NOMO-1 (cell line): ENCODE results near the gene ZFAND3.

Experiments used
- DNase-seq, 2 experiments: peaks; one replicate each; lab custom pipeline; 2025; ENCODE audit not compliant: unreplicated experiment in 2 of 2; lab: John Stamatoyannopoulos, UW

The ZFAND3 gene

DNA sequence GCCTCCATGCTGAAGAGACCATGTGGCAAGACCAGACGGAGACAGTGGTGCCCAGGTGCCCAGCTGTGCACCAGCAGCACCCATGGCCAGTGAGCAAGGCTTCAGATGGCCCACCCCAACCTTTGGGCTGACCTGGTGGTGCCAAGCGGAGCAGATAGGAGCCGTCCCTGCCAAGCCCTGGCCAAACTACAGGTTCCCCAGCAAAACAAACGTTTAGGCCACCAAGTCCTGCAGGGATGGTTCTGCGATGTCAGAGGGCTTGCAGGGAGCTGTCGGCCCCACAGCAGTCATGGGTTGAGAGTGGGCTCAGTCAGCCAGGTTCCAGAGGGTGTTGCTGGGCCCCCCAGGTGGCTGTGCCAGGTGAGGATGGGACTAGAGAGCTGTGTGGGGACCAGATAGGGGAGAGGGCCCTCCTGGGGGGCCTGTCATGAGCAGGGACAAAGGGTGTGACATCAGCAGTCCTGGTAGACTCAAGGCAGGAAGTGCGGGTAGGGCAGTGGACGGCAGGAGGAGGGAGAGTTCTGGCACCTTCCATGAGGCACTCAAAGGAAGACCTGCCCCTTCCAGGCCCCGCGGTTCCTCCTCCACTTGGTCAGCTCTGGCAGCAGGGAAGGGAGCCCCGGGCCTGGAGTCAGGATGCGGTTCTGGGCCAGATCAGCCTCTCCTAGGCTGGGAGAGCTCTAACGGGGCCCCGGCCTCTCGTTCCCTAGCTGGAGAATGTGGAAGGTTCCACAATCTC lies 342.4 kb downstream of the ZFAND3 start:
- DNase-seq = no peak

DNA sequence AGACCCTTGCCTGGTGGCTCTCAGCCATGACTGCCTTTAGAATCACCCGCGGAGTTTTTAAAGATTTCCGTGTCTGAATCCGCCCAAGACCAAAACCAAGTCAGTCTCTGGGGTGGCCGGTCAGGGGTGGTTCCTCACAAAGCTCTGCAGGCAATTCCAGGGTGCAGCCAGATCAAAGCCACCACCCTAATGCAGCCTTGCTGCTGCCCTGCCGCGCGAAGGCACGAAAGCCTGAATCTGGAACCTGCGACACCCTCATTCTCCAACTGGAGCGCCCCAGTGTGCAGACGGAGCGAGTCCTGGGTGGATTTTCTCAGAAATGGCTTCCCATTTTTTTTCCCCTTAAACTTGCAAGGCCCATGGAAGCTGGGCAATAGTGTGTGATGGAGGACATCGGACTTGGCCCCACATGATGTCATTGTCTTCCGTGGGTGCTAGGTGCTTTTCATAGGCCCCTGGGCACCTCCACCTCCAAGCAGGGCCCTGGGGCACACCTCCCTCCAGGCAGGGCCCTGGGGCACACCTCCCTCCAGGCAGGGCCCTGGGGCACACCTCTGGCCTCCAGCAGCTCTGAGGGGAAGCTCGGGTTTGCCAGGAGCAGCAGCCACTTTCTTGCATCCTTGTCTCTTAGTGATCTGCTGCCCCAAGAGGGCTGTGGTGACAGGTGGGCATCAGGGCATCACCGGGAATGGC lies 343.1 kb downstream of the ZFAND3 start:
- no peak for DNase-seq

GRCh38 chr6:38163186-38164130 lies 343.9 kb downstream of the ZFAND3 start:
- DNase-seq = no peak

GRCh38 chr6:38164131-38164481 lies 344.6 kb downstream of the ZFAND3 start:
- no peak for DNase-seq

GRCh38 chr6:38164671-38165108 lies 345.2 kb downstream of the ZFAND3 start:
- no peak for DNase-seq

GRCh38 chr6:38166411-38167240 lies 347.1 kb downstream of the ZFAND3 start:
- no peak for DNase-seq

GRCh38 chr6:38167598-38167997 lies 348.1 kb downstream of the ZFAND3 start:
- no peak for DNase-seq

- no peak for DNase-seq
Measured at GRCh38 chr6:38168126-38168525, 348.6 kb downstream of the ZFAND3 start.

DNA sequence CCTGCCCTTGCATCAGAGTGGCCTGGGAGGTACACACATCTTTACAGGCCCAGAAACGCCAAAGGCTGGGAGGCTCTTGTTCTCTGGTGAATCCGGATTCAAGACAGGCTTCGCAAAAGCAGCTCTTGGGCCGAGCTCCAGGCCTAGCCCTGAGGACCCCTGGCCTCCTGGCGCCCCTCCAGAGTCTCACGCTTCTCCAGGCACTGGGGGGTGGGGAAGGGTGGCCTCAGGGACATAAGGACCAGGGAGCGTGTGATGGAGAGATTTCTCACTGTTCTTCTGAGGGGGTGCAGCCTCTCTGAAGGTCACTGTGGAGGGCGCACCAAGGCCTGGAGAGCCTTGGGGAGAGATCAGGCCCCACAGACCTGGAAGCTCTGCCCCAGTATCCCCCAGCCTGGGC lies 349.2 kb downstream of the ZFAND3 start:
- no peak for DNase-seq

GRCh38 chr6:38169221-38169976 lies 349.9 kb downstream of the ZFAND3 start:
- DNase-seq = no peak

DNA sequence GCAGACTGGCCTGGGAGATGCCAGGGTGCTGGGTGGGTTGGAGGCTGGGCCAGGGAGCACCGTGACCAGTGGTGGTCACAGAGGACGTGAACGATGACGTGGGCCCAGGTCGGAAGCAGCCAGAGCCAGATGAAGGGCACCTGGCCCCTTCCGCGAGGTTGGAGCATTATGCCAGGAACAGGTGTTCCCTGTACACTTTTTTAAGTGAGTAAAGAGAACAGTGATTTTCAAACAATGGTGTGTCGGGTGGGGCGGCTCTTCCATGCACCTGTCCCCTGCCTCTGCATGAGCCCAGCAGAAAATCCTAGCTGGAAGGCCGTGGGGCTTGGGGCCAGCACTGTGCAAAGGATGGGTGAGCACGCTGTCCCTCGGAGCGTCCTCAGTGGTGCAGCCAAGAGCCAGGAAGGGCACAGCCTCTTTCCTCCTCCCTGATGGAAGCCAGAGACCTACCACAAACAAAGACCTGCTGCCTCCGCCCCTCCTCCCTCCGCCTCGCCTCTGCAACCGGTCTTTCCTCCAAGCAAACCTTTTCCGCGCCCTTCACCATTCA lies 350.5 kb downstream of the ZFAND3 start:
- DNase-seq = no peak

DNA sequence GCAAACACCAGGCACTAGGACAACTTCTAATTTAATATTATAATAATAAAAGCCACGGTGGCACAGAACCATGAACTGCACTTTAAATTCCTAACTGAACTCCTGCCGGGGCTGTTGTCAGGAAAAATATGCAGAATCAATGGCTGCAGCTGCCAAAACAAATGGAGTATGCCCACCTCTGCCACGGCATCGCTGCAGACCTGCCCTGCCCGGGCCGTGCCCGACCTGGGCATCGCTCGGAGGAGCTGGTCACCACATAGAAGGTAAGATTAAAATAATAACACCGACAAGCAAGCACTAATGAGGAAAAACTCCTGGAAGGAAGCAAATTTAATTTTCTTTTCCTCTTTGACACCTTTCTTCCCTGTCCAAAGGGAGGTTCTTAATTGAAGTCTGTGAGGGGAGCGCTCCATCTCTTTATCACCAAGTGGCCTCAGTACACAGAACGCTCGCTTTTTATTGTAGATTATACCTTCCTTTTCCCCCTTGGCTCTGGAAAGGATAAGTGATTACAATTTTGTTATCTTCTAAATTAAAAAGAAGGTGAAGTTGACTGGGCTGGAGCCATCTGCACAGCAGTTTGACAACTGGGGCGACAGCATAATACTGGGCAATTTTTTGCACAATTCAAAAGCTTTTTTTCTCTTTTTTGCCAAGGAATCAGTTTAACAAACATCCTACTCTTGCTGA lies 351.3 kb downstream of the ZFAND3 start:
- DNase-seq = no peak

- DNase-seq = no peak
Measured at GRCh38 chr6:38171997-38172738, 352.6 kb downstream of the ZFAND3 start.

- DNase-seq = no peak
Measured at GRCh38 chr6:38172739-38173410, 353.3 kb downstream of the ZFAND3 start.

DNA sequence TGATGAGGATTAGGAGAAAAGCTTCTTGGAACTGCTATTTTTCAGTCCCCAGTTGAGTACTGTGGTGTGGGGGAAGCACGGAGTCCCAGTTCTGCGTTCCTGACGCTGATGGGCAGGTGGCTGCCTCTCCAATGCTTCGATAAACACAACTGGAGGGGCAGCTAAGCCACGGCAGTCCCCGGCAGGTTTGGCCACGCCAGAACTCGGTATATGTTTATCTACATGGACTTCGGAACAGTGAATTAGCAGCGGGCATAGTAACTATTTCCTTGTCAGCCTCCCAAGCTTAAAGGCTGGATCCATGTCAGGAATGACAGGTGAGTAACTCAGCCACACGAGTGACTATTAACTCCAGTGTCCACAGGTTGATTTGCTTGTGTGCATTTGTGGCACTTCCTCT lies 354.4 kb downstream of the ZFAND3 start:
- DNase-seq = no peak

GRCh38 chr6:38174315-38174714 lies 354.8 kb downstream of the ZFAND3 start:
- no peak for DNase-seq

DNA sequence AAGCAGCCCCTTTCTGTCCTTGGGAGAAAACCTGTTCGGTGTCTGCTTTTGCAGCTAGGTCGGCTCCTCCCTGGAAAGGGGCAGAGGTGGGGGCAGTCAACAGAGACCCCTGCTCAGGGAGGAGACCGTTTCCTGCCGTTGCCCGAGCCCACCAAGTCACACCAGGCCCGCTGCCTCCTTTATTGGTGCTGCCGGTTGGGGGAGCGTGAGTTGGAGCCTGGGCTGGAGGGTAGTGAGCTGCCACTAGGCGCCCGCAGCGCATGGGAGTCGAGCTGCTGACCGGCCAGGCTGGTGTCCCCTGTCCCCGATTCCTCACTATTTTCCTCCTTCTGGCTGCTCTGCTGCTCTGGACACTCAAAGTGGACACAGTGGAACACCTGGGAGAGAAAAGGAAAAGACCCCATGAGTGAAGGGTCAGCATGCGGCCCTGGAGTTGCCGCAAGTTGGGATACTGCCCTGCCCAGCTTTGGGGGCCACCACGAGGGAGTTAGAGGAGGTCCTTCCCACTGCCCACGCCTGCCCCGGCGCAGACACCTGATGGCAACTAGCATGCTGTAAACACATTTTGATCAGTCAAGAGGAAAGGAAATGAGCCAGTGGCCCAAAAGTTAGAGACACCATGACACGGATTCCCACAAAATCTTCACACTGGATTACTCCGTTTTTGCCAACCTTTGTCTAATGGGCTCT lies 355.4 kb downstream of the ZFAND3 start:
- DNase-seq = no peak
